Uterus (tissue), 2 donors: Measurements from ENCODE around the gene TANK.

Experiments used
- POLR2A ChIP-seq, 2 donors: fragments of 450-650 bp; IDR thresholded peaks; one replicate each; pipeline ENCODE4 v1.6.1; 2016; ENCODE audit warnings: antibody characterized with exemption in 2 of 2, mild to moderate bottlenecking in 1 of 2, moderate library complexity in 1 of 2
- TF ChIP-seq, protein P1 (sequence below), 4 experiments: fragments of 200-600 bp in 2 of 4; fragments of 450-650 bp in 2 of 4; sonication (generic) in 2 of 4; IDR thresholded peaks; one replicate each; pipeline ENCODE4 v1.5.1; 2016 to 2019; ENCODE audit warnings: antibody characterized with exemption in 4 of 4, mild to moderate bottlenecking in 2 of 4, moderate library complexity in 1 of 4

- TF ChIP-seq, protein P1, sequence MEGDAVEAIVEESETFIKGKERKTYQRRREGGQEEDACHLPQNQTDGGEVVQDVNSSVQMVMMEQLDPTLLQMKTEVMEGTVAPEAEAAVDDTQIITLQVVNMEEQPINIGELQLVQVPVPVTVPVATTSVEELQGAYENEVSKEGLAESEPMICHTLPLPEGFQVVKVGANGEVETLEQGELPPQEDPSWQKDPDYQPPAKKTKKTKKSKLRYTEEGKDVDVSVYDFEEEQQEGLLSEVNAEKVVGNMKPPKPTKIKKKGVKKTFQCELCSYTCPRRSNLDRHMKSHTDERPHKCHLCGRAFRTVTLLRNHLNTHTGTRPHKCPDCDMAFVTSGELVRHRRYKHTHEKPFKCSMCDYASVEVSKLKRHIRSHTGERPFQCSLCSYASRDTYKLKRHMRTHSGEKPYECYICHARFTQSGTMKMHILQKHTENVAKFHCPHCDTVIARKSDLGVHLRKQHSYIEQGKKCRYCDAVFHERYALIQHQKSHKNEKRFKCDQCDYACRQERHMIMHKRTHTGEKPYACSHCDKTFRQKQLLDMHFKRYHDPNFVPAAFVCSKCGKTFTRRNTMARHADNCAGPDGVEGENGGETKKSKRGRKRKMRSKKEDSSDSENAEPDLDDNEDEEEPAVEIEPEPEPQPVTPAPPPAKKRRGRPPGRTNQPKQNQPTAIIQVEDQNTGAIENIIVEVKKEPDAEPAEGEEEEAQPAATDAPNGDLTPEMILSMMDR (IDR thresholded peaks at IDR 0.05), result no peak
- TF ChIP-seq POLR2A (IDR thresholded peaks at IDR 0.05), result no peak
These were observed 9.5 kb upstream of the TANK start for GRCh38 chr2:161150704-161151103.
